Psoas muscle (tissue), 8 donors: ENCODE measurements around the gene NR3C1. TPM values are rescaled to one million over a fixed set of nuclear protein-coding genes. Genes with fewer than 3 reads are reported as not detected.
A peak's percentile ranks its signal among the peaks of the same experiment; 100 is the strongest.

Experiments
- ATAC-seq, 4 donors: fragments of 200-7000 bp; cut with Tn5 transposase; one replicate each; pipeline ENCODE4 v1.9.1; 2020; ENCODE audit warnings: moderate library complexity in 3 of 4, mild to moderate bottlenecking in 2 of 4
- DNase-seq, 2 donors: peaks; one replicate each; pipeline ENCODE4 v3.0.0-alpha.2; 2020
- H3K27ac ChIP-seq: fragments of 200-600 bp; one replicate; pipeline ENCODE4 v1.8.0; 2022
- H3K27me3 ChIP-seq, 3 donors: fragments of 200-600 bp in 1 of 3; one replicate each; pipeline versions ENCODE4 v1.6.1 to v1.8.0; 2013 to 2022; ENCODE audit warnings: low read length in 2 of 3, mild to moderate bottlenecking in 2 of 3, moderate library complexity in 1 of 3; ENCODE audit not compliant: insufficient read depth in 3 of 3
- H3K36me3 ChIP-seq, 2 donors: fragments of 200-600 bp in 1 of 2; one replicate each; pipeline versions ENCODE4 v1.6.1 to v1.8.0; 2013 to 2022; ENCODE audit warnings: low read depth in 1 of 2, mild to moderate bottlenecking in 1 of 2, moderate library complexity in 1 of 2; ENCODE audit not compliant: insufficient read depth in 1 of 2
- H3K4me1 ChIP-seq: fragments of 200-600 bp; one replicate; pipeline ENCODE4 v1.8.0; 2022
- H3K4me3 ChIP-seq: fragments of 200-600 bp; one replicate; pipeline ENCODE4 v1.8.0; 2022; ENCODE audit warnings: mild to moderate bottlenecking
- H3K9me3 ChIP-seq: fragments of 200-600 bp; one replicate; pipeline ENCODE4 v1.8.0; 2022
- CTCF ChIP-seq: fragments of 200-600 bp; IDR thresholded peaks from one replicate; pipeline ENCODE4 v1.8.0; 2022; ENCODE audit warnings: antibody characterized with exemption
- WGBS, 3 donors: extraction: QIAGEN DNeasy Blood & Tissue Kit; methylation state at CpG; one replicate each; pipeline versions ENCODE4 v1.1.6 to v1.1.7; 2013; 5-methylcytosine and 5-hydroxymethylcytosine counted together
- intact Hi-C, 2 donors: fragments of 100-400 bp; cut with DNase I; formaldehyde crosslinking; loops; one replicate each; pipeline versions ENCODE4 v1.11.0 to v1.14.2; 2022
- polyA plus RNA-seq, 3 donors: library from polyadenylated mRNA; stranded (reverse); fragments of 200-250 nt; gene quantifications; one replicate each; pipeline ENCODE4 v1.2.3, GENCODE V29; 2013
- total RNA-seq, 4 donors: library from RNA; stranded (reverse); fragmentation: NEBNext Ultra II Directional in 2 of 4; extraction: Animal tissue kit (Norgen Biotek cat#: 25700) in 2 of 4; gene quantifications; one replicate each; pipeline versions ENCODE4 v1.2.1 to v1.2.4, GENCODE V29; 2021 to 2023
- donor health status: healthy with polysubstance abuse.
- donor health status: DM: no; HTN: no; CAD: no; lungs with moderate emphysema.
- donor health status: Bipolar disorder and iron deficiency.
- donor health status: healthy.
- donor health status: DM: yes; HTN: yes; CAD: no.
- donor health status: DM: no; HTN: no; CAD: no.
- donor health status: DM: no; HTN: no; CAD: no.
- donor health status: DM: yes; HTN: yes; CAD: no.

NR3C1 gene
- total and polyA plus RNA-seq, 7 donors = 16.5 to 89.7 (median 55.8) TPM

GRCh38 chr5:143235423-143235822 lies 168.1 kb downstream of the NR3C1 start:
- intact Hi-C loops = no loop called here
- Histone ChIP-seq H3K27ac (no peak overlapping the region), H3K36me3 (no peaks in the 10 kb centered on the region), H3K4me1 (peaks cover 5% of the 10 kb centered on the region), H3K9me3 (no peaks in the 10 kb centered on the region), H3K4me3 (no peak overlapping the region), H3K27me3 (no peaks in the 10 kb centered on the region)
- DNase-seq (no peak), ATAC-seq (peak in 3 of 4 donors; percentile 45 to 68 (median 59))
- TF ChIP-seq CTCF = no peak
- 81 to 96% (median 82%) methylated on average over 3 of the region's 3 CpGs for WGBS, 3 donors

GRCh38 chr5:143234162-143234842 lies 169.2 kb downstream of the NR3C1 start:
- 85 to 88% (median 86%) methylated on average over 9 of the region's 9 CpGs for WGBS, 3 donors
- DNase-seq (no peak), ATAC-seq (no peak)
- H3K9me3 ChIP-seq = no peaks in the 10 kb centered on the region
- no peaks in the 10 kb centered on the region for H3K36me3 ChIP-seq
- TF ChIP-seq CTCF = no peak
- H3K4me3 ChIP-seq = no peak overlapping the region
- intact Hi-C loops = no loop called here
- no peaks in the 10 kb centered on the region for H3K27me3 ChIP-seq
- peaks cover 14% of the 10 kb centered on the region for H3K4me1 ChIP-seq
- H3K27ac ChIP-seq = no peak overlapping the region

DNA sequence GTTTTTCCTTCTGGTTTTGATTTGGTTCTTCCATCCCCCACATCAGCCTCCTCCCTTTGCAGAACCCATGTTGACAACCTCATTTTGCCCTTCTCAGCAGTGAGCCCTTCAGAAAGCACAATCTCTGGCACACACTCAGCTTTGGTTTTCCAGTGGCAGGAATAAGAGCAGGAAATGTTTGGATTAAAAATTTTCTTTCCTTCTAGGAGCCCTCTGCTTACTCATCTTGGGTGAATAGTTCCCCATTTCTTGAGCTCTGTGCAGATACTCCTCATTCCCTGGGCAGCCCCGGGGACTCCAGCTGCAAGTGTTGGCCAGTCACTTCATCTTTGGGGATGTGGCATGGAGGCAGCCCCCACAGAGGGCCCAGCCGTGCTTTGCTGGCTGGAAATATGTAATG lies 170.5 kb downstream of the NR3C1 start:
- no peak for ATAC-seq
- no peak for DNase-seq

DNA sequence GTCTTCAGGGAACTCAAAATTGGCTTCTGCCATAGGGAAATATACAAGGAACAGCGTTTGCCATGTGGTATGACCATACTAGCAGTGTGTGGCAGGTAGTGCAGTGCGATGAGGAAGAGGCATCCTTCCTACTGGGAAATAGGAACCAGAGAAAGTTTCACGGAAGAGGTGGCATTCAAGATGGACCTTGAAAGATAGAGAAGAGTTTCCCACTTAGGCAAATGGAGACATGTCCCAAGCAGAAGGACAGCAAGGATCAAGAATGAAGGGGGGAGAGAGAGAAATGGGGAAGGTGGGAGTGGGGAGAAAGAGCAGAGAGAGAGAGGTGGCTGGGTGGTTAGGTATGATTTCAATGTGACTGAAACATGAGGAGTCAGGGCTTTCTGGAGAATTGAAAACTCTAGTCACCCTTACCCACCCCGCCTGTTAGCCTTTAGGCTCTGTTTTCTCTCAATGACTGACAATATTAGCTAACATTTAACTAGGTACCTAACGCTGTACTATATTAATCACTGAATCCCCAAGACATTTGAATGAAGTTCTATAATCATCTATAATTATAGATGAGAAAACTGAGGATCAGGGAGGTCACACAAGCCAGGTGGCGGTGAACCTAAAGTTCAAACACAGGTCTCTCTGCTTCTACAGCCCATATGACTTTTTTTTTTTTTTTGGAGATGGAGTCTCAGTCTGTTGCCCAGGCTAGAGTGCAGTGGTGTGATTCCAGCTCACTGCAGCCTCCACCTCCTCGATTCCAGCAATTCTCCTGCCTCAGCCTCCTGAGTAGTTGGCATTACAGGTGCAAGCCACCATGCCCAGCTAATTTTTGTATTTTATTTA lies 171.3 kb downstream of the NR3C1 start:
- intact Hi-C loops = no loop called here
- Histone ChIP-seq H3K27me3 (no peaks in the 10 kb centered on the region), H3K9me3 (no peaks in the 10 kb centered on the region), H3K36me3 (no peaks in the 10 kb centered on the region), H3K4me1 (peaks cover 23% of the 10 kb centered on the region), H3K27ac (no peak overlapping the region), H3K4me3 (no peak overlapping the region)
- TF ChIP-seq CTCF = no peak
- no peak for ATAC-seq
- 91 to 96% (median 95%) methylated on average over 7 of the region's 7 CpGs for WGBS, 3 donors
- no peak for DNase-seq

More for the DNA sequence above, 170.5 kb downstream of the NR3C1 start:
- Histone ChIP-seq H3K27me3 (no peaks in the 10 kb centered on the region), H3K27ac (no peak overlapping the region), H3K9me3 (no peaks in the 10 kb centered on the region), H3K36me3 (no peaks in the 10 kb centered on the region), H3K4me3 (no peak overlapping the region), H3K4me1 (peaks cover 19% of the 10 kb centered on the region)
- TF ChIP-seq CTCF = no peak
- WGBS, 3 donors = 40 to 53% (median 46%) methylated on average over 2 of the region's 2 CpGs
- intact Hi-C loops = no loop called here
